Common myeloid progenitor, CD34-positive (primary cell): ENCODE data around the gene HOXD11.

Source experiments
- CTCF ChIA-PET: fragments of 350-600 bp; sonication (Branson Sonifier 250); formaldehyde crosslinking; loops from one replicate; lab custom pipeline; 2021; ENCODE audit warnings: antibody characterized with exemption; lab: Charles Lee
- POLR2A ChIA-PET: fragments of 350-600 bp; sonication (Branson Sonifier 250); formaldehyde crosslinking; loops from one replicate; lab custom pipeline; 2021; ENCODE audit warnings: antibody characterized with exemption; lab: Charles Lee
- DNase-seq, 3 donors: peaks; one replicate each; pipeline versions ENCODE4 v3.0.0 to v3.0.0-alpha.2; 2013
- H3K27ac ChIP-seq, 2 experiments: 1 replicate in 1 of 2; 2 replicates in 1 of 2; pipeline ENCODE4 v1.7.0; 2013; ENCODE audit warnings: inconsistent platforms in 2 of 2, low read length in 2 of 2, mild to moderate bottlenecking in 2 of 2, low read depth in 1 of 2, moderate library complexity in 1 of 2; ENCODE audit not compliant: severe bottlenecking in 2 of 2, insufficient read depth in 1 of 2, poor library complexity in 1 of 2
- H3K27me3 ChIP-seq, 5 experiments: replicated peaks in 2 of 5; 1 replicate in 3 of 5; 2 replicates in 2 of 5; pipeline versions ENCODE4 v1.6.1 to v1.7.0; 2013; ENCODE audit warnings: low read length in 4 of 5, mild to moderate bottlenecking in 2 of 5, moderate library complexity in 2 of 5, inconsistent platforms in 1 of 5; ENCODE audit not compliant: insufficient read depth in 5 of 5, control insufficient read depth in 4 of 5
- H3K36me3 ChIP-seq, 4 experiments: 1 replicate in 2 of 4; 2 replicates in 2 of 4; pipeline versions ENCODE4 v1.6.1 to v1.7.0; 2013; ENCODE audit warnings: low read length in 3 of 4, control low read depth in 1 of 4, mild to moderate bottlenecking in 1 of 4; ENCODE audit not compliant: control insufficient read depth in 4 of 4, insufficient read depth in 4 of 4
- H3K4me1 ChIP-seq, 4 experiments: 1 replicate in 3 of 4; 2 replicates in 1 of 4; pipeline versions ENCODE4 v1.6.1 to v1.7.1; 2013; ENCODE audit warnings: low read length in 3 of 4, mild to moderate bottlenecking in 3 of 4, control low read depth in 1 of 4, inconsistent platforms in 1 of 4, moderate library complexity in 1 of 4; ENCODE audit not compliant: control insufficient read depth in 4 of 4, insufficient read depth in 4 of 4; ENCODE audit errors: control extremely low read depth in 1 of 4
- H3K4me3 ChIP-seq, 7 experiments: 1 replicate in 4 of 7; 2 replicates in 3 of 7; pipeline versions ENCODE4 v1.5.1 to v1.7.0; 2013; ENCODE audit warnings: mild to moderate bottlenecking in 7 of 7, low read length in 6 of 7, moderate library complexity in 6 of 7, inconsistent platforms in 2 of 7, low read depth in 2 of 7, control low read depth in 1 of 7; ENCODE audit not compliant: insufficient read depth in 4 of 7, control insufficient read depth in 1 of 7; ENCODE audit errors: extremely low read depth in 1 of 7
- H3K9me3 ChIP-seq, 5 experiments: 1 replicate in 4 of 5; 2 replicates in 1 of 5; pipeline versions ENCODE4 v1.6.1 to v1.7.1; 2013; ENCODE audit warnings: low read length in 4 of 5, mild to moderate bottlenecking in 2 of 5, inconsistent platforms in 1 of 5, low read depth in 1 of 5, moderate library complexity in 1 of 5; ENCODE audit not compliant: control insufficient read depth in 4 of 5, insufficient read depth in 2 of 5; ENCODE audit errors: control extremely low read depth in 1 of 5
- WGBS: methylation state at CpG from one replicate; pipeline ENCODE4 v1.1.5; 2013; ENCODE audit not compliant: insufficient coverage; 5-methylcytosine and 5-hydroxymethylcytosine counted together

Gene HOXD11

GRCh38 chr2:176135035-176135440 lies 28.0 kb downstream of the HOXD11 start:
- H3K27me3 ChIP-seq = peaks cover 64 to 100% (median 72%) of the 10 kb centered on the region in 5 experiments
- peaks cover 0 to 7% (median 0%) of the 10 kb centered on the region in 5 experiments for H3K9me3 ChIP-seq
- no peak overlapping the region for H3K4me3 ChIP-seq
- no peak overlapping the region for H3K27ac ChIP-seq
- ChIA-PET CTCF (interaction anchor here (1.0 to 2.7 kb wide), 6 partner anchors 9 to 519 kb away, joined by 3 to 11 read pairs (median 6); no protein-coding TSS in a partner anchor), POLR2A (no interaction called here)
- DNase-seq = no peak
- H3K4me1 ChIP-seq = peaks cover 4 to 11% (median 11%) of the 10 kb centered on the region in 4 experiments
- no peaks in the 10 kb centered on the region for H3K36me3 ChIP-seq

- H3K36me3 ChIP-seq = no peaks in the 10 kb centered on the region
- ChIA-PET CTCF (interaction anchor here (0.5 to 5.6 kb wide), 5 partner anchors 10 to 1397 kb away, joined by 3 to 53 read pairs (median 10); no protein-coding TSS in a partner anchor), POLR2A (interaction anchor here (0.6 kb wide), 1 partner anchor 536 kb away, joined by 3 read pairs; no protein-coding TSS in a partner anchor)
- peaks cover 4 to 17% (median 13%) of the 10 kb centered on the region in 4 experiments for H3K4me1 ChIP-seq
- H3K4me3 ChIP-seq = peak overlapping the region in 5 of 7 experiments; percentile 8 to 19 (median 11)
- H3K27ac ChIP-seq = no peak overlapping the region
- peak in 1 of 3 donors; percentile 40 for DNase-seq
- peaks cover 0 to 7% (median 0%) of the 10 kb centered on the region in 5 experiments for H3K9me3 ChIP-seq
- H3K27me3 ChIP-seq = peaks cover 58 to 100% (median 67%) of the 10 kb centered on the region in 5 experiments
- 3% methylated on average over 68 of the region's 71 CpGs for WGBS
Measured at GRCh38 chr2:176136374-176137251, 29.5 kb downstream of the HOXD11 start.

- H3K27me3 ChIP-seq = peaks cover 55 to 100% (median 67%) of the 10 kb centered on the region in 5 experiments
- DNase-seq = no peak
- no peaks in the 10 kb centered on the region for H3K36me3 ChIP-seq
- no CpG with 5 or more reads among the region's 2 CpGs for WGBS
- peaks cover under 1 to 17% (median 13%) of the 10 kb centered on the region in 4 experiments for H3K4me1 ChIP-seq
- no peak overlapping the region for H3K4me3 ChIP-seq
- ChIA-PET POLR2A (interaction anchor here (0.6 kb wide), 1 partner anchor 536 kb away, joined by 3 read pairs; no protein-coding TSS in a partner anchor), CTCF (interaction anchor here (0.5 to 5.6 kb wide), 5 partner anchors 16 to 1398 kb away, joined by 3 to 53 read pairs (median 5); no protein-coding TSS in a partner anchor)
- no peak overlapping the region for H3K27ac ChIP-seq
- peaks cover 0 to 7% (median 0%) of the 10 kb centered on the region in 5 experiments for H3K9me3 ChIP-seq
Measured at GRCh38 chr2:176137252-176137580, 30.1 kb downstream of the HOXD11 start.

DNA sequence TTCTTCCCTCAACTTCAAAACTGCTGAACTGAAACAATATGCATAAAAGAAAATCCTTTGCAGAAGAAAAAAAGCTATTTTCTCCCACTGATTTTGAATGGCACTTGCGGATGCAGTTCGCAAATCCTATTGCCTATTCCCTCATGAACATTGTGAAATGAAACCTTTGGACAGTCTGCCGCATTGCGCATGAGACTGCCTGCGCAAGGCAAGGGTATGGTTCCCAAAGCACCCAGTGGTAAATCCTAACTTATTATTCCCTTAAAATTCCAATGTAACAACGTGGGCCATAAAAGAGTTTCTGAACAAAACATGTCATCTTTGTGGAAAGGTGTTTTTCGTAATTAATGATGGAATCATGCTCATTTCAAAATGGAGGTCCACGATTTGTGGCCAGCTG lies 30.8 kb downstream of the HOXD11 start:
- Histone ChIP-seq H3K27me3 (peaks cover 53 to 100% (median 65%) of the 10 kb centered on the region in 5 experiments), H3K9me3 (peaks cover 0 to 7% (median 0%) of the 10 kb centered on the region in 5 experiments), H3K27ac (no peak overlapping the region), H3K36me3 (no peaks in the 10 kb centered on the region), H3K4me1 (peaks cover 0 to 17% (median 13%) of the 10 kb centered on the region in 4 experiments), H3K4me3 (no peak overlapping the region)
- ChIA-PET CTCF (interaction anchor here (1.2 to 7.3 kb wide), 7 partner anchors 11 to 1011 kb away, joined by 3 to 74 read pairs (median 26); no protein-coding TSS in a partner anchor), POLR2A (interaction anchor here (0.6 kb wide), 1 partner anchor 531 kb away, joined by 3 read pairs; no protein-coding TSS in a partner anchor)
- DNase-seq = no peak
- WGBS = 45% methylated on average over 4 of the region's 8 CpGs

DNA sequence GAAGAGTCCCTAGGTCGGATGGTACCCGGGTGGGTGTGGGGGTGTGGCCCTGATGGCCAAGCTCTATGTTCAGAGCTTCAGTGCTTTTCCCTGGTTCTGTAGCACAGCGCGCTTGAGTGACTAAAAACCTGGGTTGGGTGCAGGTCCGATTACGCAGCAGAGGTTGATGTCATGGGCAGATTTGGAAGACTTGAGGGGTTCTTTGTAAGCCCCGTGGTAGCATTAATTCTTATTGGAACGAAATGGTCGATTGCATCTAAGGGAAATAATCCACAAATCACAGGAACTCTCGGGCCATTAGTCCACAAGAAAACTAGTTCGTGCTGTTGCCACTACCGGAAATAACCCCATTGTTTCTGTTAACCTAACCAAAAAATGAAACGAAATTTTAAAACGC lies 31.4 kb downstream of the HOXD11 start:
- ChIA-PET POLR2A (interaction anchor here (0.6 kb wide), 1 partner anchor 530 kb away, joined by 3 read pairs; no protein-coding TSS in a partner anchor), CTCF (interaction anchor here (0.7 to 7.3 kb wide), 12 partner anchors 12 to 1010 kb away, joined by 3 to 74 read pairs (median 13); no protein-coding TSS in a partner anchor)
- Histone ChIP-seq H3K36me3 (no peaks in the 10 kb centered on the region), H3K27ac (no peak overlapping the region), H3K4me3 (no peak overlapping the region), H3K9me3 (peaks cover 0 to 7% (median 0%) of the 10 kb centered on the region in 5 experiments), H3K4me1 (peaks cover 0 to 17% (median 13%) of the 10 kb centered on the region in 4 experiments), H3K27me3 (peaks cover 47 to 100% (median 66%) of the 10 kb centered on the region in 5 experiments)
- WGBS = 9% methylated on average over 13 of the region's 14 CpGs
- DNase-seq = no peak

DNA sequence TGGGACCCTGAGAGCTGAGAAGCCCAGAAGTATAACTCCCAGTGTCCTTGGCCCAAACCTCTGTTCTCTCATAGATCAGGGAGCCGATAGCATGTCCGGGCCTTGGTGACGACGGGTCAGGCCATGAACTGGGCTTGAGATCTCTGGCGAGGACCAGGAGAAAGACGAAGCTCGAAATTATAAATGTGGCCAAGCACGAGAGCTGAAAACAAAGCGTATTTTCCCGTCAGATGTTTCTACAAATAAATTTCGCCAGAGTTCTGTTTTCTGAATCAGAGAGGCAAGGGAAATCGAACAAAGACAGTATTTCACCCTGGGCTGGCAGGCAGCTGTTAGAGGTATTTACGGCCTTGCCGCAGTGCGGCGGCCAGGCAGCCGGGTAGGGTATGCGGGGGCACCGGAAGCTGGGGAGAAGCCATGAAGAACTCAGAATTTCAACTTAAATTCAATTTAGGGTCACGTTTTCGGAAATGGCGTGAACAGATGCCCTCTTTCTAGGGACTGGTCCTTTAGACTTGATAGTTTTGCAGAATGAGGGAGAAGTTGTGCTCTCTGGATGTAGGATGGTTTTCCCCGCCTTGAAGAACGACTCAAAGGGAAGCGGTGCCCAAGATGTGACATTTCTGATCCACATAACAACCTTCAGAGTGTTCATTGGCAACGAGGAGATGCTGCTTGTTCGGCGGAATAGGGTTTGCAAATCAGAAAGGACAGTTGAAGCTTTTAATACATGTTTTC lies 32.0 kb downstream of the HOXD11 start:
- POLR2A ChIA-PET = no interaction called here
- H3K4me1 ChIP-seq = peaks cover 0 to 17% (median 13%) of the 10 kb centered on the region in 4 experiments
- H3K27ac ChIP-seq = no peak overlapping the region
- H3K27me3 ChIP-seq = peaks cover 49 to 100% (median 68%) of the 10 kb centered on the region in 5 experiments
- H3K36me3 ChIP-seq = no peaks in the 10 kb centered on the region
- WGBS = 4% methylated on average over 22 of the region's 28 CpGs
- DNase-seq = no peak
- H3K9me3 ChIP-seq = peaks cover 0 to 7% (median 0%) of the 10 kb centered on the region in 5 experiments
- CTCF ChIA-PET = interaction anchor here (0.6 to 7.3 kb wide), 21 partner anchors 7 to 1010 kb away, joined by 3 to 74 read pairs (median 6); no protein-coding TSS in a partner anchor
- no peak overlapping the region for H3K4me3 ChIP-seq
